ENCODE data around the gene SLC25A21. TPM values are rescaled to one million over a fixed set of nuclear protein-coding genes. Genes with fewer than 3 reads are reported as not detected.

The SLC25A21 gene
- total and polyA plus RNA-seq, 2 experiments from 2014 or later: 10.6 to 12.1 TPM

DNA sequence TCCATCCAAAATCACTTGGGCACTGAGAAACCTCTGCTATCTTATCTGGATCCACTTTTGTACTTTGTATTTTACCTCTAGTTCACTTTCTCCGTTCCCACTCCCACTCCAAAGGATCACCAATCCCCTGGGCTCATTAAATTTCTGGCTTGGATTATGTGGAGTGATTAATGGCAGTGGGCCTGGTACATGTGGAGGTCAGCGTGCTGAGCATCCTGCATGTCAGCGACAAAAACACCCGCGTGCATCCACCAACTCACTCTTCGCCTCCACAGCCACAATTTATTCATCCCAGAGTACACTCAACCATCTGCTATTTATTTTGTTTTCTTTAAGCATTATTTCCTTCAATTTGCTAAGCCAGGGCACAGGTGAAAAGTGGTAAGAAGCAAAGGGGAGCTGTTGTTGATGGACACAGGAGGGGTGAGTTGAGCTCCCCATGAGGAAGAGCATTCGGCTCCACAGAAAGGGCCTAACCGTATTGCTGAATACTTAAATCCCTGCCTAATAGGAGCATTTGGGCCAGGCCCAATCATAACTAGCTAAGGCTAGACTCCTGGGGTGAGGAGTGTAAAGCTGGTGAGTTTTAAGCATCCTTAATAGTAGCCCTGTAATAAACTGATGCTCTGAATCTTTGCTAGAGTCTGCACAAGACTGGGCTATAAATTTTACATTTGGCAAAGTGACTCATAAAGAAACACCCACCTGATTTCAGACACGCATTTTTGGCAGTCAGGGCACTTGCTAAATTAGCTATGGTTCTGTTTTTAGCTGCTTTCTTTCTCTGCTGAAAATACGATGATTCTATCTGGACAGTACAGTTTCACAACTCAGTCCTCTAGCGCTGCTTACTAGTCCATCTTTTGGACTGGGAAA is 137.8 kb downstream of the SLC25A21 start (continued):
- TF ChIP-seq, protein P1, sequence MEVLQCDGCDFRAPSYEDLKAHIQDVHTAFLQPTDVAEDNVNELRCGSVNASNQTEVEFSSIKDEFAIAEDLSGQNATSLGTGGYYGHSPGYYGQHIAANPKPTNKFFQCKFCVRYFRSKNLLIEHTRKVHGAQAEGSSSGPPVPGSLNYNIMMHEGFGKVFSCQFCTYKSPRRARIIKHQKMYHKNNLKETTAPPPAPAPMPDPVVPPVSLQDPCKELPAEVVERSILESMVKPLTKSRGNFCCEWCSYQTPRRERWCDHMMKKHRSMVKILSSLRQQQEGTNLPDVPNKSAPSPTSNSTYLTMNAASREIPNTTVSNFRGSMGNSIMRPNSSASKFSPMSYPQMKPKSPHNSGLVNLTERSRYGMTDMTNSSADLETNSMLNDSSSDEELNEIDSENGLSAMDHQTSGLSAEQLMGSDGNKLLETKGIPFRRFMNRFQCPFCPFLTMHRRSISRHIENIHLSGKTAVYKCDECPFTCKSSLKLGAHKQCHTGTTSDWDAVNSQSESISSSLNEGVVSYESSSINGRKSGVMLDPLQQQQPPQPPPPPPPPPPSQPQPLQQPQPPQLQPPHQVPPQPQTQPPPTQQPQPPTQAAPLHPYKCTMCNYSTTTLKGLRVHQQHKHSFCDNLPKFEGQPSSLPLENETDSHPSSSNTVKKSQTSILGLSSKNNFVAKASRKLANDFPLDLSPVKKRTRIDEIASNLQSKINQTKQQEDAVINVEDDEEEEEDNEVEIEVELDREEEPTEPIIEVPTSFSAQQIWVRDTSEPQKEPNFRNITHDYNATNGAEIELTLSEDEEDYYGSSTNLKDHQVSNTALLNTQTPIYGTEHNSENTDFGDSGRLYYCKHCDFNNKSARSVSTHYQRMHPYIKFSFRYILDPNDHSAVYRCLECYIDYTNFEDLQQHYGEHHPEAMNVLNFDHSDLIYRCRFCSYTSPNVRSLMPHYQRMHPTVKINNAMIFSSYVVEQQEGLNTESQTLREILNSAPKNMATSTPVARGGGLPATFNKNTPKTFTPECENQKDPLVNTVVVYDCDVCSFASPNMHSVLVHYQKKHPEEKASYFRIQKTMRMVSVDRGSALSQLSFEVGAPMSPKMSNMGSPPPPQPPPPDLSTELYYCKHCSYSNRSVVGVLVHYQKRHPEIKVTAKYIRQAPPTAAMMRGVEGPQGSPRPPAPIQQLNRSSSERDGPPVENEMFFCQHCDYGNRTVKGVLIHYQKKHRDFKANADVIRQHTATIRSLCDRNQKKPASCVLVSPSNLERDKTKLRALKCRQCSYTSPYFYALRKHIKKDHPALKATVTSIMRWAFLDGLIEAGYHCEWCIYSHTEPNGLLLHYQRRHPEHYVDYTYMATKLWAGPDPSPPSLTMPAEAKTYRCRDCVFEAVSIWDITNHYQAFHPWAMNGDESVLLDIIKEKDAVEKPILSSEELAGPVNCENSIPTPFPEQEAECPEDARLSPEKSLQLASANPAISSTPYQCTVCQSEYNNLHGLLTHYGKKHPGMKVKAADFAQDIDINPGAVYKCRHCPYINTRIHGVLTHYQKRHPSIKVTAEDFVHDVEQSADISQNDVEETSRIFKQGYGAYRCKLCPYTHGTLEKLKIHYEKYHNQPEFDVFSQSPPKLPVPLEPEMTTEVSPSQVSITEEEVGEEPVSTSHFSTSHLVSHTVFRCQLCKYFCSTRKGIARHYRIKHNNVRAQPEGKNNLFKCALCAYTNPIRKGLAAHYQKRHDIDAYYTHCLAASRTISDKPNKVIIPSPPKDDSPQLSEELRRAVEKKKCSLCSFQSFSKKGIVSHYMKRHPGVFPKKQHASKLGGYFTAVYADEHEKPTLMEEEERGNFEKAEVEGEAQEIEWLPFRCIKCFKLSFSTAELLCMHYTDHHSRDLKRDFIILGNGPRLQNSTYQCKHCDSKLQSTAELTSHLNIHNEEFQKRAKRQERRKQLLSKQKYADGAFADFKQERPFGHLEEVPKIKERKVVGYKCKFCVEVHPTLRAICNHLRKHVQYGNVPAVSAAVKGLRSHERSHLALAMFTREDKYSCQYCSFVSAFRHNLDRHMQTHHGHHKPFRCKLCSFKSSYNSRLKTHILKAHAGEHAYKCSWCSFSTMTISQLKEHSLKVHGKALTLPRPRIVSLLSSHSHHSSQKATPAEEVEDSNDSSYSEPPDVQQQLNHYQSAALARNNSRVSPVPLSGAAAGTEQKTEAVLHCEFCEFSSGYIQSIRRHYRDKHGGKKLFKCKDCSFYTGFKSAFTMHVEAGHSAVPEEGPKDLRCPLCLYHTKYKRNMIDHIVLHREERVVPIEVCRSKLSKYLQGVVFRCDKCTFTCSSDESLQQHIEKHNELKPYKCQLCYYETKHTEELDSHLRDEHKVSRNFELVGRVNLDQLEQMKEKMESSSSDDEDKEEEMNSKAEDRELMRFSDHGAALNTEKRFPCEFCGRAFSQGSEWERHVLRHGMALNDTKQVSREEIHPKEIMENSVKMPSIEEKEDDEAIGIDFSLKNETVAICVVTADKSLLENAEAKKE (CRISPR knock-in tag; IDR thresholded peaks at IDR 0.05): no peak
- no peak for TF ChIP-seq ZNF331 (CRISPR knock-in tag; IDR thresholded peaks at IDR 0.05; ENCODE audit: low read depth)
- no peak for TF ChIP-seq EZH2phosphoT487 (IDR thresholded peaks at IDR 0.05; ENCODE audit: unreplicated experiment)
- TF ChIP-seq NANOG (IDR thresholded peaks at IDR 0.05; ENCODE audit: borderline replicate concordance): no peak
- no peak for TF ChIP-seq ETS1 (IDR thresholded peaks at IDR 0.05)
- no peak for TF ChIP-seq REST (IDR thresholded peaks at IDR 0.05; ENCODE audit: unreplicated experiment)
- no peak for TF ChIP-seq JUNB (IDR thresholded peaks at IDR 0.05; ENCODE audit: unreplicated experiment)

Data from GM23338 (cell line).